Stimulated activated CD4-positive, alpha-beta T cell treated with anti-CD3 and anti-CD28 coated beads, TNF-alpha, amount 100 ng/mL, for 24 hours (primary cell): ENCODE data around the gene DACT1.

Source experiments
- DNase-seq, 3 experiments: peaks; one replicate each; pipeline ENCODE4 v3.0.0-alpha.2; 2020; ENCODE audit warnings: low read depth in 3 of 3

The DACT1 gene

DNA sequence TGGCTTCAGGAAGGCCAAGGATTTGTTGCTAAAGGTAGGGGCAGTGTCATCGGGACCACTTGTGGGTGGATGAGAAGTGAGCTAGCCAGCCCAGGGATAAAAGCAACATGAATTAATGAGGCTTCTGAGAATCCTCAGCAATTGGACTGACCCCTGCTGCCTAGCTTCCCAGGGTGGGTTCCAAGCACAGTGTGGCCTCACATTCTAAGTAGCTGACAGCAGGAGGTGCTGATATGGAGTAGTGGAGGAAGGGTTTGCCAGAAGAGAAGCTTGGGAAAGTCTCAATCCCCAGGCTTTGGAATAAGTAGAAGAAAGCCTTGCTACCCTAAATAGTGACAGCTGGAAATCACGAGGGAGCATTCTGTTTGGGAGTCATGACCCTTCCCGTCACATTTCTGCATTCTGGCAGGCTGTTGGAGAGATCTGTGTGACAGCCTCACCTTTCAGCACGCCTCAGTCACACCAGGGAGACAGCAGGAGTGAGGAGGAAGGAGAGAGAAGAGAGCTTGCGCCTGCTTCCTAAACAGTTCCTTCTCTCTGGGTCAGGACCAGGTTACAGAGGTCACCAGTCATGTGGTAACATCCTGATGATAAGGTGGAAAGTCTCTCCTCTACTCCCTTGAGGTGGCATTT lies 31.2 kb downstream of the DACT1 start:
- no peak for DNase-seq

DNA sequence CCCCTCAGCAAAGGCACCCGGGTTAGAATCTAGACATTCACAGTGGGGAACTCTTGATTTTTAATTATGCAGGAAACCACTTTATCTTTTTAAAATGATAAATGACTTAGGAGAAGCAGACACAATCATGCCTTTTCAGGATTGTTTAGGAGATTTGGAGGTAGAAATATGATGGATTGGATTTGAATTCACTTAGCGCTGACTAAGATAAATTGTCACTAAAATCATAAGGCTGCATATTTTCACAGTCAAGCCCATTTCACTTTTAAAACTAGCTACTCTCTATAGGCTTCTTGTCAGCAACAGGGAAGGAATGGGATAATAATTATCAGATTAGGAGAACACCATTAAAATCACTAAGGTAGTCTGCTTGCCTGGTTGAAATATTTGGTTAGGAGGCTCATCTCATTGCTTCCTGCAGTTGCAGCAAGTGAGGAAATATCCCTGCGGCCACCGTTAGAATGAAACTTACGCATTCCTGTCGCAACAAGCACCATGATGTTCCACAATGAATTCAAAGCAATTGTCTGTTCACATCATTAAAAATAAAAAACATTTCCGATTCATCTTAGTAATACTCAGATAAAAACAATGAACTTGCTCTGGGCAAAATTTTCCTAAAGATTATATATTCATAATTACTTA lies 31.9 kb downstream of the DACT1 start:
- DNase-seq: no peak

DNA sequence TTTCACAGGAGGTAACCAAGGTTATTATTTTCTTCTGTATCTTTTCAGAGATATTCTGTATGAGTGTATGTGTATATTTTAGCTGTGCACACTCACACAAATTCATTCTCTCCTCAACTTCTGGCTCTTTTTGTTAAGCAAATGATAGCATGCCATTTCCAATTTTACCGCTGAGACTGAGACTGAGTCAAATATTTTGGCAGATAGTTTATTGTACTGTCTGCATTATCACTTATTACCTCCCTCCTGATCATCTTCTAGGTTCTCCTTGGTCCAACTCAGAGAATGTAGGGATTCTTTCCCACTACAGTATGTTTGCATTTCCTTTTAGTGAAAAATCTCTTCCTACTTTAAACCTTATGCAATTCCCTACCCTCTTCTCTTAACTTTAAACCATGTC lies 33.3 kb downstream of the DACT1 start:
- no peak for DNase-seq

DNA sequence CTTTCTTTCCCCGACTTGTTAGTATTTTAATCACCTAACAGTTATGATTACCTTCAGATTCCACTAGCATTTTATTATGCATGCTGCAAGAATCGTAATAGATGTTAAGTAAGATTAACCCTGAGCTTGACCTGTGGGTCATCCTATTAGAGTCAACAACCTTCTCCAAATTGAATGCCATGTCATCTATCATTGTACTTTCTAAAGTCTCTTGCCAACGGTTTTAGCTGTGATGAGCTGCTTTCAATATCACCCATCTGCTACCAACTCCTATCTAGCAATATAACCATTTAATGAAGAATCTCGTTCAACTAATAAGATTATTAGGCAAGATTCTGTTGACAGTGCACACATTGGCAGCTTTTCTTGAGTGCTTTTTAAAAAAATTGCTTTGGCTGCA lies 33.7 kb downstream of the DACT1 start:
- no peak for DNase-seq

DNA sequence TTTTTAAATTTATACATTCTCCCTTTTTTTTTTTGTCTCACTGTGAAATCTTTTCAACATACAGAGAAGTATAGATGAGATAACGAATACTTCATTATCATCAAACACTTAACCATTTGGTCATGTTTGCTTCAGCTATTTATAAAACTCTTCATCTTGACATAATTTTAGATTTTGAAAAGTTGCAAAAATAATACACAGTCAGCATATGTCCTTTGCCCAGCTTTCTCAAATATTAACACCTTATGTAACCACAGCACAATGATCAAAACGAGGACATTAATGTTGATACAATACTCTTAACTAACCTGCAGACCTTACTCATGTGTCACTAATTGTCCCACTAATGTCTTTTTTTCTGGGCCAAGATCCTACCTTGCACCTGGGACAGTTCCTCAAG lies 36.0 kb downstream of the DACT1 start:
- DNase-seq: no peak

DNA sequence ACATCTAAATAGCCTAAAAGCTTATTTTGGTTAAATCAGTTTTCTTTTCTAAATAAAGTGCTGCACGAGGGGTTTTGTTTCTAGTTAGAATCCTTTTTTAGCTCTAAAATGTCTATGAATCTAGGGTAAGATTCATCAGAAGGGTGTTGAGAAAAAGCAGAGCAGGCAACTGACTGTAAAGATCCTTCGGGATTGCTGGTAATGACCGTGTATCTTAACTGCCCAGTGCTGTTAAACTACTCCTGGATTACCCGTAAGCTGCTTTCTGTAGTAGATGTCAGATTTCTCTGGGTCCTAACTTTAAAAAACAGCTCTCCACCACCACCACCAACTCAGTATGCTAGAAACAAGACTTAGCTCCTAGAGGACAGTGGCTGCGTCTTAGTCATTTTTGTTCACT lies 39.2 kb downstream of the DACT1 start:
- DNase-seq: no peak

DNA sequence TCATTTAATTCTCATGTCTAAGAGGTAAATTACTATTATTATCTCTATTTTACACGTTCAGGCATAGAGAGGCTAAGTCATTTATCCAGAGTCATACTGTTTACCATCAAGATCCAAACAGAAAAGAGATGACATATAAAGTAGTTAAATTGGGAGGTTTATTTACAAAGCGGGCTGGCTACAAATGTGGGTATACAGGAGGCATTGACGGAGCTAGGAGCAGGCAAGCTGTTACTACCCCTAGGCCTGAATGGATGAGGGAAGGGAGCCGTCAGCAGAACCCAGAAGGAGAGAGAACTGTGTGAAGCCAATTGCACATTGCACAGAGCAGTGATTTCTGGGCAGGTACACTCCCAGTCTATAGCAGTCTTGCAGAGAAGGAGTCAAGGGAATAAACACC lies 39.8 kb downstream of the DACT1 start:
- no peak for DNase-seq

DNA sequence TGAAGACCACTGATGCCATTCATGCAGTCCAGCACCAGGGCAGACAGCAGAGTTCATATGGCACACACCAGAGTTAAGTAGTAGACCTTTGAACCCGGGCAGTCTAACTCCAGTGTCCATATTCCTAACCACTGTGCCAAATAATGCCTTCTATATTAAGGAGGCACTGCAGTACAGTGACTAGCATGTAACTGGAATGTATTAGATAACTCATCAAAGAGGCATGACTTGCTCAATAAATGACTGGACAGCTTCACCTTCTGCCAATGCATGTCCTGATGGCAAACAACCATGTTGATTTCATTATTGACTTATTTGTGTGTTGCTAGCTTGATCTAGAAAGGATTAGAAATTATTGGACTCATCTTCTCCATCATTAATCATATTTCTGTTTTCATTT lies 40.2 kb downstream of the DACT1 start:
- no peak for DNase-seq

DNA sequence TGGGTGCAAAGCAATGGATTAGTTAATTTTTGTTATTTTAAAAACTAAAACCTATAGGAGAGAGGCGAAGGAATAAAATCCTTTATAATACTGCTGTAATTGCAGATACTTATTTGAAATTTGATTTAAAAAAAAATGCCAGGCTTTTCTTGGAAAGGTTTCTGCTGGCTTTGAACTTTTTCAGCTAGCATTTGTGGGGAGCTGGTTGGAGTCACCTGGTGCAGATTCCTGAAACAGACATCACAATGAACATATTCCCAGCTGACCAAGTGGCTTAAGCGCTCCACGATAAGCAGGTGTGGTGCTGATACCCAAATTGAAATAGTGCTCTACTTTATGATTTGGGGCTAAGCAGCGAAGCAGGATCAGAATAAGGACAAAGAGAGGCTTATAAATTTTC lies 42.9 kb downstream of the DACT1 start:
- no peak for DNase-seq

DNA sequence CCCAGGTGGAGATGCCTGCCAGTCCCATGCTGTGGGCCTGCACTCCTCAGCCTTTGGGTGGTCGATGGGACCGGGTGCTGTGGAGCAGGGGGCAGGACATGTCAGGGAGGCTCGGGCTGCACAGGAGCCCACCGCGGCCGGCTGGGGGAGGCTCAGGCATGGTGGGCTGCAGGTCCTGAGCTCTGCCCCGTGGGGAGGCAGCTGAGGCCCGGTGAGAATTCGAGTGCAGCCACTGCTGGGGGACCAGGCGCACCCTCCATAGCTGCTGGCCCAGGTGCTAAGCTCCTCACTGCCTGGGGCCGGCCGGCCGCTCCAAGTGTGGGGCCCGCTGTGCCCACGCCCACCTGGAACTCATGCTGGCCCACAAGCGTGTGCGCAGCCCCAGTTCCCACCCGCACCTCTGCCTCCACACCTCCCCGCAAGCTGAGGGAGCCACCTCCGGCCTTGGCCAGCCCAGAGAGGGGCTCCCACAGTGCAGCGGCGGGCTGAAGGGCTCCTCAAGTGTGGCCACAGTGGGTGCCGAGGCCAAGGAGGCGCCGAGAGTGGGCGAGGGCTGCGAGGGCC lies 49.6 kb downstream of the DACT1 start:
- DNase-seq: no peak

DNA sequence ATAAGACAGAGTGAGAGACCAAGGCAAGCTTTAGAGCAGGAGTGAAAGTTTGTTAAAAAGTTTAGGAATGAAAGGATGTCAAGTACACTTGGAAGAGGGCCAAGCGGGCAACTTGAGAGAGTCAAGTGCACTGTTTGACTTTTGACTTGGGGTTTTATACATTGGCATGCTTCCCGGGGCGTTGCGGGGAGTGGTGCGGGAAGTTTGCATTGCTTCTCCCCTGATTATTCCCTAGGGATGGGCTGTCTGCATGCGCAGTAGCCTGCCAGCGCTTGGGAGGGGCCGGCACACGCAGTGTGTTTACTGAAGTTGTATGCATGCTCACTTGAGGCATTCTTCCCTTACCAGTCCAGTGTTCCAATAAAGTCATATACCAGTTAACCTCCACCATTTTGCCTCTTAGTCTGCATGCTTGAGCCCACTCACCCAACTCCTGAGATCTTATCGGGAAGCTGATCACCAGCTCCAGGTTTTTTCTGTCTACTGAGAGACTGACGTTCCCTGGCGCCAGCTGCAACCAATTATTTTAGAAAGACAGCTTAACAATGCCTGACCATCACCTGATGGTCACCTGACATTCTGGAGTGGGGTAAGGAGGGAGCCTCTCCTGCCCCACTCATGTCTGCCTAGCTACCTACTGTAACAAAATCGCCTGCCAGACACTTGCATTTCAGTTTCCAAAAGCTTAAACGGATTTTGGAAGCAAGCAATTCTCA lies 53.2 kb downstream of the DACT1 start:
- no peak for DNase-seq

DNA sequence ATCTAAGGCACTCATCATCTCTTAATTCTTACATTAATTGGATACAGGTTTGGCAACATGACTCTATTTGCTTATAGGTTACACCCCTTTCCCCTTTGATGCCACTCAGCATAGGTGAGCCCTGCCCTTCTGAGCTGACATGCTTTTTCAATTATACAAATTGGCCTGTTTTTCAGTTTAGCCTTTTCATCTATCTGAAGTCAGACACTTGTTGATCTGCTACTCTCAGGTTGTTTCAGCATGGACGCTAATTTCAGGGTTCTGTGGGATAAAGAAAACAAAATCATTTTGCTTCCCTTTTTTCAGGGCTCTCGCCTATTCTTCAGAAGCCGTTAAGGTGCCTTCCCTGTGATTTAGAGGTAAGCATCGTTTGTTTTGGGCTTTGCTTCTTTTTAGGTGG lies 55.3 kb downstream of the DACT1 start:
- DNase-seq: no peak

DNA sequence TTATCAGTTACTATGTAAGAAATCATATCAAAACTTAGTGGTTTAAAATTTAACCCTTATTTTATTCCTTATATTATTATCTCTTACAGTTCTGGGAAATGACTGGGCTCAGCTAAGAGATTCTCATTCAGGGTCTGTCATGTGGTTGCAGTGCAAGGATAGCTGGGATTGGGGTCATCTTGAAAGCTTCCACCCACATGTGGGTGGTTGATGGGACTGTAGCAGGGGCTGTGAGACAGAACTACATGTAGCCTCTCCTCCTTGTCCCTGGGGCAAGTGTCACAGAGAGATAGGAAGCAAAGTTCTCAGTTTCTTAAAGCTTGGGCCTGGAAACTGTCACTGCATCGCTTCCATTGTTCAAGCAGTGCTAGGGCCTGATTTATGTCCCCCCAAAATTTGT lies 57.8 kb downstream of the DACT1 start:
- DNase-seq: no peak

DNA sequence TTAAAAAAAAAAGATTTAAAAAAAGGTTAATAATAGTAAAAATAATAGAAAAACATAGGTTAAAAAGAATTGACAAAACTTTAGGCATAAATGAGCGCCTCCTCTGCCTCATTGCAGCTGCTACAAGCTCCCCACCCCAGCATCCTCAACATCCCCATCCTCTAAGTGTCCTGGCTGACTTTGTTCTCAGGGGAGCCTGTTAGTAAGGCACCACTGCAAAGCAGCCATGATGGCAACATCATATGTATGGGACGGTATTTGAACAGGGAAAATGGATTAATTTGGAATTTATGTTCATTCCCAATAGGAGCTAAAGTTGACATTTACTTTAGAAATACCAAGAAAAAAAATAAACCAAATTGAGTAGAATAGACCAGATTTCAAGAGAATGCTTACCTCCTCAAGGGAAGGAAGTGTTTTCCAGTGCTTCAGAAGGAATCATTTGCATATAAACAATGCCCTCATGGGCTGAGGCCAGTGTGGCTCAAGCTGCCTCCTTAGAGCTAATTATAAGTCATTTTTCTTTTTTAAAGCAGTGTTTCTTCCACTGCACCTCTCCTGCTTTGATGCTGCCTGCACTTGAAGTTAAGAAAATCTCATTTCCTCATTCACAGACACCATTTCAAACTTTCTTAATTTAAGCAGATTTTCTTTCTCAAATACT lies 59.6 kb downstream of the DACT1 start:
- no peak for DNase-seq
